Hematopoietic multipotent progenitor cell treated with erythropoietin and hydrocortisone succinate and interleukin-3 and kit ligand, for 6 days (in vitro differentiated cells): ENCODE results near the gene ACAD10.
"Not testable (repeated sequence)": the region's sequence is repeated elsewhere in the genome, so short reads cannot be mapped to it uniquely, and the experiment has no call there.

Experiments
- DNase-seq: peaks from one replicate; pipeline ENCODE4 v3.0.0-alpha.2; 2015

The ACAD10 gene

GRCh38 chr12:111687952-111688351 is 2.1 kb downstream of the ACAD10 start:
- DNase-seq, result no peak

- DNase-seq, result no peak
Measured at GRCh38 chr12:111691262-111691661, 5.4 kb downstream of the ACAD10 start.

- DNase-seq, result peak; percentile 63
Measured at GRCh38 chr12:111692575-111693210, 6.8 kb downstream of the ACAD10 start.

GRCh38 chr12:111693818-111694217 is 8.0 kb downstream of the ACAD10 start:
- DNase-seq, result no peak

GRCh38 chr12:111699962-111700361 is 14.1 kb downstream of the ACAD10 start:
- DNase-seq, result no peak

- DNase-seq, result peak; percentile 50
Measured at GRCh38 chr12:111705672-111706071, 19.8 kb downstream of the ACAD10 start.

- no peak for DNase-seq
Measured at GRCh38 chr12:111706145-111706544, 20.3 kb downstream of the ACAD10 start.

- no peak for DNase-seq
Measured at GRCh38 chr12:111715279-111715678, 29.4 kb downstream of the ACAD10 start.

- DNase-seq, result not testable (repeated sequence)
Measured at GRCh38 chr12:111719316-111719715, 33.5 kb downstream of the ACAD10 start.

GRCh38 chr12:111720457-111720856 is 34.6 kb downstream of the ACAD10 start:
- DNase-seq, result no peak

GRCh38 chr12:111723646-111724360 is 38.0 kb downstream of the ACAD10 start:
- not testable (repeated sequence) for DNase-seq

- DNase-seq, result no peak
Measured at GRCh38 chr12:111728795-111729194, 42.9 kb downstream of the ACAD10 start.

GRCh38 chr12:111730420-111730819 is 44.6 kb downstream of the ACAD10 start:
- no peak for DNase-seq

GRCh38 chr12:111732786-111733185 is 46.9 kb downstream of the ACAD10 start:
- peak; percentile 77 for DNase-seq

GRCh38 chr12:111733340-111733915 is 47.6 kb downstream of the ACAD10 start:
- DNase-seq, result no peak

- not testable (repeated sequence) for DNase-seq
Measured at GRCh38 chr12:111739524-111739923, 53.7 kb downstream of the ACAD10 start.

GRCh38 chr12:111741235-111741812 is 55.5 kb downstream of the ACAD10 start:
- DNase-seq, result peak; percentile 93

GRCh38 chr12:111745211-111745610 is 59.4 kb downstream of the ACAD10 start:
- peak; percentile 60 for DNase-seq

- DNase-seq, result no peak
Measured at GRCh38 chr12:111747333-111747732, 61.5 kb downstream of the ACAD10 start.

GRCh38 chr12:111748151-111748672 is 62.4 kb downstream of the ACAD10 start:
- no peak for DNase-seq

GRCh38 chr12:111748867-111749266 is 63.0 kb downstream of the ACAD10 start:
- no peak for DNase-seq

GRCh38 chr12:111749391-111749790 is 63.5 kb downstream of the ACAD10 start:
- no peak for DNase-seq

- peak; percentile 54 for DNase-seq
Measured at GRCh38 chr12:111753144-111753881, 67.5 kb downstream of the ACAD10 start.
